Ecto neural progenitor cell (in vitro differentiated cells): ENCODE measurements around the gene AMBP.
"Not testable (repeated sequence)": the region's sequence is repeated elsewhere in the genome, so short reads cannot be mapped to it uniquely, and the experiment has no call there.

Source experiments
- DNase-seq: peaks from one replicate; pipeline ENCODE4 v3.0.0-alpha.2; 2018; ENCODE audit warnings: low spot score

Gene AMBP

GRCh38 chr9:114091711-114092110, 13.6 kb upstream of the AMBP start:
- DNase-seq = peak; percentile 28

GRCh38 chr9:114090798-114091197, 12.7 kb upstream of the AMBP start:
- peak; percentile 16 for DNase-seq

GRCh38 chr9:114089206-114089840, 11.2 kb upstream of the AMBP start:
- peak; percentile 7 for DNase-seq

GRCh38 chr9:114088571-114089170, 10.6 kb upstream of the AMBP start:
- DNase-seq = no peak

GRCh38 chr9:114087721-114088120, 9.6 kb upstream of the AMBP start:
- no peak for DNase-seq

GRCh38 chr9:114086607-114087006, 8.5 kb upstream of the AMBP start:
- DNase-seq = no peak

GRCh38 chr9:114086009-114086408, 7.9 kb upstream of the AMBP start:
- DNase-seq = peak; percentile 24

GRCh38 chr9:114085387-114085789, 7.3 kb upstream of the AMBP start:
- DNase-seq = peak; percentile 29

- DNase-seq = peak; percentile 14
Measured at GRCh38 chr9:114084282-114085073, 6.4 kb upstream of the AMBP start.

GRCh38 chr9:114083666-114084065, 5.6 kb upstream of the AMBP start:
- DNase-seq = peak; percentile 35

- not testable (repeated sequence) for DNase-seq
Measured at GRCh38 chr9:114082763-114083412, 4.8 kb upstream of the AMBP start.

- peak; percentile 92 for DNase-seq
Measured at GRCh38 chr9:114082017-114082762, 4.1 kb upstream of the AMBP start.

- DNase-seq = peak; percentile 32
Measured at GRCh38 chr9:114081441-114082016, 3.4 kb upstream of the AMBP start.

GRCh38 chr9:114080773-114081440, 2.8 kb upstream of the AMBP start:
- DNase-seq = peak; percentile 25

- DNase-seq = no peak
Measured at GRCh38 chr9:114080195-114080772, 2.2 kb upstream of the AMBP start.

GRCh38 chr9:114078781-114079156, 669 bp upstream of the AMBP start:
- no peak for DNase-seq

GRCh38 chr9:114077162-114077837, 800 bp downstream of the AMBP start:
- DNase-seq = no peak

GRCh38 chr9:114076237-114077161, 1.6 kb downstream of the AMBP start:
- no peak for DNase-seq

GRCh38 chr9:114075602-114076001, 2.5 kb downstream of the AMBP start:
- no peak for DNase-seq
